ENCODE measurements around the gene COX4I2.

COX4I2 gene

GRCh38 chr20:31637660-31638059 lies at the start of gene COX4I2:
TSS of gene COX4I2 (plus strand) at chr20:31637912. CDS start at chr20:31639018, 1,106 bp downstream.
- DNase-seq (ENCODE audit: low read depth) = no peak
- TF ChIP-seq, protein P1, sequence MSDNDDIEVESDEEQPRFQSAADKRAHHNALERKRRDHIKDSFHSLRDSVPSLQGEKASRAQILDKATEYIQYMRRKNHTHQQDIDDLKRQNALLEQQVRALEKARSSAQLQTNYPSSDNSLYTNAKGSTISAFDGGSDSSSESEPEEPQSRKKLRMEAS (IDR thresholded peaks at IDR 0.05; ENCODE audit: low read depth, low read length) = no peak
- no peak for TF ChIP-seq CTCF (IDR thresholded peaks at IDR 0.05; ENCODE audit: low read depth, low read length)
- no peak within 1 kb of the TSS for H3K4me3 ChIP-seq (ENCODE audit: low read depth, low read length)

DNA sequence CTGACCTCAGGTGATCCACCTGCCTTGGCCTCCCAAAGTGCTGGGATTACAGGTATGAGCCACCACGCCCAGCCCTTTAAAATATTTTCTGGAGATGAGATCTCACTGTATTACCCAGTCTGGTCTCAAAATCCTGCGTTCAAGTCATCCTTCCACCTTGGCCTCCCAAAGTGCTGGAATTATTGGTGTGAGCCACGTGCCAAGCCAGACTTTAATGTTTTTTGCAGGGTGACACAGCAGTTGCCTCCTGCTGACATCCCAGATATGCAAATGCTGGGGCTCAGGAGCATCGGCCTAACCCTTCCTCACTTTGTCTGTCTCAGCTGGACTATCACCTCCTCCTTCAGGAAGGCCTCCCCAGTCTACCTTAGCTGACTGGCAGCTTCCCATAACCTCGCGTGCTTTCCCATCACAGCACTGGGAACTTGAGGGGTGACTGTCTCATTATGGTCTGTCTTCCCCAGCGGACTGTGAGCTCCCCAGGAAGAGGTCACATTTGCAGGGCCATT lies 46.9 kb upstream of the COX4I2 start:
- DNase-seq (ENCODE audit: low read depth) = no peak
- TF ChIP-seq POLR2A (IDR thresholded peaks at IDR 0.05; ENCODE audit: extremely low read depth, insufficient read length) = no peak
- no peak for TF ChIP-seq MYC (IDR thresholded peaks at IDR 0.05; ENCODE audit: low read depth, low read length)
- TF ChIP-seq CTCF (IDR thresholded peaks at IDR 0.05; ENCODE audit: low read depth, low read length) = no peak
- TF ChIP-seq, protein P1 (IDR thresholded peaks at IDR 0.05; ENCODE audit: low read depth, low read length) = no peak
- H3K4me3 ChIP-seq (ENCODE audit: low read depth, low read length) = no peak overlapping the region

GRCh38 chr20:31593221-31594001 lies 44.3 kb upstream of the COX4I2 start:
- H3K4me3 ChIP-seq (ENCODE audit: low read depth, low read length) = no peak overlapping the region
- TF ChIP-seq, protein P1 (IDR thresholded peaks at IDR 0.05; ENCODE audit: low read depth, low read length) = no peak
- TF ChIP-seq MYC (IDR thresholded peaks at IDR 0.05; ENCODE audit: low read depth, low read length) = no peak
- TF ChIP-seq CTCF (IDR thresholded peaks at IDR 0.05; ENCODE audit: low read depth, low read length) = no peak
- no peak for TF ChIP-seq POLR2A (IDR thresholded peaks at IDR 0.05; ENCODE audit: extremely low read depth, insufficient read length)
- peak; percentile 44 for DNase-seq (ENCODE audit: low read depth)

- TF ChIP-seq, protein P1 (IDR thresholded peaks at IDR 0.05; ENCODE audit: low read depth, low read length) = no peak
- no peak for TF ChIP-seq MYC (IDR thresholded peaks at IDR 0.05; ENCODE audit: low read depth, low read length)
- no peak for TF ChIP-seq POLR2A (IDR thresholded peaks at IDR 0.05; ENCODE audit: extremely low read depth, insufficient read length)
- no peak for TF ChIP-seq CTCF (IDR thresholded peaks at IDR 0.05; ENCODE audit: low read depth, low read length)
- H3K4me3 ChIP-seq (ENCODE audit: low read depth, low read length) = no peak overlapping the region
- DNase-seq (ENCODE audit: low read depth) = no peak
These were observed 43.6 kb upstream of the COX4I2 start for GRCh38 chr20:31594002-31594557.

- H3K4me3 ChIP-seq (ENCODE audit: low read depth, low read length) = no peak overlapping the region
- DNase-seq (ENCODE audit: low read depth) = no peak
- TF ChIP-seq MYC (IDR thresholded peaks at IDR 0.05; ENCODE audit: low read depth, low read length) (no peak), CTCF (IDR thresholded peaks at IDR 0.05; ENCODE audit: low read depth, low read length) (no peak), POLR2A (IDR thresholded peaks at IDR 0.05; ENCODE audit: extremely low read depth, insufficient read length) (no peak)
- TF ChIP-seq, protein P1 (IDR thresholded peaks at IDR 0.05; ENCODE audit: low read depth, low read length) = no peak
These were observed 42.9 kb upstream of the COX4I2 start for GRCh38 chr20:31594558-31595379.

All from NB4 (cell line).